Measurements from ENCODE around the gene PAGE2.
A peak's percentile ranks its signal among the peaks of the same experiment; 100 is the strongest.
"Not testable (repeated sequence)": the region's sequence is repeated elsewhere in the genome, so short reads cannot be mapped to it uniquely, and the experiment has no call there.

Gene PAGE2

GRCh38 chrX:55088795-55089489 is at the start of gene PAGE2:
TSS of gene PAGE2 (plus strand) at chrX:55089018. CDS start at chrX:55090021, 1,003 bp downstream.
- DNase-seq (ENCODE audit: low spot score) = no peak

GRCh38 chrX:55039471-55039870 is 49.3 kb upstream of the PAGE2 start:
- no peak for DNase-seq (ENCODE audit: low spot score)

GRCh38 chrX:55041514-55041913 is 47.3 kb upstream of the PAGE2 start:
- DNase-seq (ENCODE audit: low spot score) = no peak

- not testable (repeated sequence) for DNase-seq (ENCODE audit: low spot score)
Measured at GRCh38 chrX:55050599-55050998, 38.2 kb upstream of the PAGE2 start.

- DNase-seq (ENCODE audit: low spot score) = peak; percentile 0
Measured at GRCh38 chrX:55056820-55057674, 31.8 kb upstream of the PAGE2 start.

GRCh38 chrX:55057675-55058249 is 31.1 kb upstream of the PAGE2 start:
- DNase-seq (ENCODE audit: low spot score) = peak; percentile 18

GRCh38 chrX:55067180-55067579 is 21.6 kb upstream of the PAGE2 start:
- not testable (repeated sequence) for DNase-seq (ENCODE audit: low spot score)

- DNase-seq (ENCODE audit: low spot score) = no peak
Measured at GRCh38 chrX:55072286-55072685, 16.5 kb upstream of the PAGE2 start.

GRCh38 chrX:55074851-55075467 is 13.9 kb upstream of the PAGE2 start, which contains the start of gene PAGE2B:
TSS of gene PAGE2B (plus strand) at chrX:55075030. CDS start at chrX:55076042, 1,012 bp downstream.
- no peak for DNase-seq (ENCODE audit: low spot score)

- DNase-seq (ENCODE audit: low spot score) = no peak
Measured at GRCh38 chrX:55098691-55099090, 9.9 kb downstream of the PAGE2 start.

- DNase-seq (ENCODE audit: low spot score) = no peak
Measured at GRCh38 chrX:55099162-55099561, 10.3 kb downstream of the PAGE2 start.

- DNase-seq (ENCODE audit: low spot score) = no peak
Measured at GRCh38 chrX:55102754-55103153, 13.9 kb downstream of the PAGE2 start.

- no peak for DNase-seq (ENCODE audit: low spot score)
Measured at GRCh38 chrX:55107262-55107661, 18.4 kb downstream of the PAGE2 start.

GRCh38 chrX:55107911-55108310 is 19.1 kb downstream of the PAGE2 start:
- DNase-seq (ENCODE audit: low spot score) = no peak

- DNase-seq (ENCODE audit: low spot score) = no peak
Measured at GRCh38 chrX:55109306-55109705, 20.5 kb downstream of the PAGE2 start.

- DNase-seq (ENCODE audit: low spot score) = no peak
Measured at GRCh38 chrX:55111578-55112254, 22.9 kb downstream of the PAGE2 start.

GRCh38 chrX:55116589-55116988 is 27.8 kb downstream of the PAGE2 start:
- not testable (repeated sequence) for DNase-seq (ENCODE audit: low spot score)

- no peak for DNase-seq (ENCODE audit: low spot score)
Measured at GRCh38 chrX:55118574-55118973, 29.8 kb downstream of the PAGE2 start.

GRCh38 chrX:55119271-55119670 is 30.5 kb downstream of the PAGE2 start:
- DNase-seq (ENCODE audit: low spot score) = no peak

GRCh38 chrX:55119712-55120111 is 30.9 kb downstream of the PAGE2 start:
- DNase-seq (ENCODE audit: low spot score) = no peak

GRCh38 chrX:55120761-55121358 is 32.0 kb downstream of the PAGE2 start:
- DNase-seq (ENCODE audit: low spot score) = no peak
